ENCODE measurements around the gene LCE5A.

DNA sequence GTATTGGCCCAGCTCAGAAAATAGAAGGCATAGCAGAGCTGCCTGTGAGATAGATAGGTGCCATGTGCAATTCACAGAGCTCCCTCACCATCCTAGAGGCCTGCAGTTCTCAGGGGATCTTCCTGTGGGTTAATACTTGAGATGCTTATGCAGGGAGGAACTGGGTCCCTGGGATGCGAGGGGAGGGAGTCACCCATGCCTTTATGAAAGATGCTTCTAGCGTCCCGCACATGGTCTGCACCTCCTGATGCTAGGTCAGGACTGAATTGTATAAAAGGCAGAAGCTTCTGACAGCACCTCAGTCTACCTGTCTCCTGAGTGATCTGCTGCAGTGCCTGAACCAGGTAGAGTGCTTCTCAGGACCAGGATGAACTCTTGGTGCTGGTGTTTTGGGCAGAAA, at the start of gene LCE5A:
- TF ChIP-seq EZH2 (IDR thresholded peaks at IDR 0.05; ENCODE audit: insufficient read depth, poor library complexity, severe bottlenecking) = no peak
- TF ChIP-seq EZH2phosphoT487 (IDR thresholded peaks at IDR 0.05; ENCODE audit: insufficient read depth, low read depth) = no peak
